H9 (cell line): ENCODE data around the gene HPCAL1. TPM values are rescaled to one million over a fixed set of nuclear protein-coding genes. Genes with fewer than 3 reads are reported as not detected.

Source experiments
- DNase-seq: peaks from one replicate; pipeline ENCODE4 v3.0.0-alpha.2; 2017
- H2AFZ ChIP-seq: one replicate; pipeline ENCODE4 v1.6.1; 2013; ENCODE audit warnings: mild to moderate bottlenecking, low read length, control low read depth, moderate library complexity
- H2AK5ac ChIP-seq: 2 replicates; pipeline ENCODE4 v1.6.1; 2013; ENCODE audit warnings: low read length, control low read depth, mixed read lengths; ENCODE audit not compliant: insufficient read length
- H2BK120ac ChIP-seq: one replicate; pipeline ENCODE4 v1.6.1; 2013; ENCODE audit warnings: low read depth, mild to moderate bottlenecking, low read length, control low read depth, inconsistent platforms; ENCODE audit not compliant: poor library complexity, severe bottlenecking
- H2BK12ac ChIP-seq: 2 replicates; pipeline ENCODE4 v1.6.1; 2013; ENCODE audit warnings: low read length, control low read depth, mixed read lengths, low read depth; ENCODE audit not compliant: insufficient read length
- H2BK15ac ChIP-seq: 2 replicates; pipeline ENCODE4 v1.6.1; 2013; ENCODE audit warnings: low read depth, low read length, control low read depth
- H2BK20ac ChIP-seq: one replicate; pipeline ENCODE4 v1.6.1; 2013; ENCODE audit warnings: low read depth, mild to moderate bottlenecking, low read length, control low read depth, inconsistent platforms; ENCODE audit not compliant: poor library complexity, severe bottlenecking
- H2BK5ac ChIP-seq: 2 replicates; pipeline ENCODE4 v1.6.1; 2013; ENCODE audit warnings: low read length, control low read depth, mixed read lengths; ENCODE audit not compliant: insufficient read length
- H3K14ac ChIP-seq: 2 replicates; pipeline ENCODE4 v1.6.1; 2013; ENCODE audit warnings: low read length, control low read depth; ENCODE audit not compliant: insufficient read depth
- H3K18ac ChIP-seq: 2 replicates; pipeline ENCODE4 v1.6.1; 2013; ENCODE audit warnings: low read depth, mild to moderate bottlenecking, mixed read lengths, low read length, control low read depth; ENCODE audit not compliant: insufficient read length
- H3K23ac ChIP-seq: 2 replicates; pipeline ENCODE4 v1.6.1; 2013; ENCODE audit warnings: low read length, control low read depth, mixed read lengths, low read depth; ENCODE audit not compliant: insufficient read length
- H3K23me2 ChIP-seq: 2 replicates; pipeline ENCODE4 v1.6.1; 2013; ENCODE audit warnings: low read depth, mild to moderate bottlenecking, mixed read lengths, low read length, control low read depth; ENCODE audit not compliant: insufficient read length, poor library complexity, severe bottlenecking
- H3K27ac ChIP-seq: 2 replicates; pipeline ENCODE4 v1.5.1; 2013; ENCODE audit warnings: low read length, control low read depth, mixed read lengths, low read depth; ENCODE audit not compliant: insufficient read length
- H3K27me3 ChIP-seq: 2 replicates; pipeline ENCODE4 v1.6.1; 2013; ENCODE audit warnings: low read length, control low read depth, inconsistent platforms; ENCODE audit not compliant: insufficient read depth
- H3K4ac ChIP-seq: 2 replicates; pipeline ENCODE4 v1.6.1; 2013; ENCODE audit warnings: low read depth, mild to moderate bottlenecking, control low read depth, inconsistent platforms, low read length, moderate library complexity
- H3K4me1 ChIP-seq: 2 replicates; pipeline ENCODE4 v1.6.1; 2013; ENCODE audit warnings: low read length, control low read depth, inconsistent platforms; ENCODE audit not compliant: insufficient read depth
- H3K4me2 ChIP-seq: 2 replicates; pipeline ENCODE4 v1.6.1; 2013; ENCODE audit warnings: low read length, control low read depth, mixed read lengths; ENCODE audit not compliant: insufficient read length, insufficient read depth
- H3K56ac ChIP-seq: 2 replicates; pipeline ENCODE4 v1.6.1; 2013; ENCODE audit warnings: low read depth, mild to moderate bottlenecking, mixed read lengths, low read length, control low read depth; ENCODE audit not compliant: insufficient read length
- H3K79me1 ChIP-seq: 2 replicates; pipeline ENCODE4 v1.6.1; 2013; ENCODE audit warnings: low read depth, mild to moderate bottlenecking, moderate library complexity, low read length, control low read depth, inconsistent platforms; ENCODE audit not compliant: insufficient read depth, poor library complexity, severe bottlenecking
- H3K79me2 ChIP-seq: 2 replicates; pipeline ENCODE4 v1.6.1; 2013; ENCODE audit warnings: low read length, control low read depth, inconsistent platforms; ENCODE audit not compliant: insufficient read depth
- H3K9ac ChIP-seq: 2 replicates; pipeline ENCODE4 v1.6.1; 2013; ENCODE audit warnings: low read length, control low read depth, mixed read lengths; ENCODE audit not compliant: insufficient read length; ENCODE audit errors: extremely low read depth
- H3K9me3 ChIP-seq: one replicate; pipeline ENCODE4 v1.6.1; 2013; ENCODE audit warnings: low read depth, low read length, inconsistent platforms; ENCODE audit not compliant: control insufficient read depth
- H3T11ph ChIP-seq: one replicate; pipeline ENCODE4 v1.6.1; 2013; ENCODE audit warnings: mild to moderate bottlenecking, low read length, control low read depth, inconsistent platforms
- H4K20me1 ChIP-seq: one replicate; pipeline ENCODE4 v1.6.1; 2013; ENCODE audit not compliant: control insufficient read depth, insufficient read length, insufficient read depth
- H4K5ac ChIP-seq: 2 replicates; pipeline ENCODE4 v1.6.1; 2013; ENCODE audit warnings: low read depth, mild to moderate bottlenecking, mixed read lengths, low read length, control low read depth; ENCODE audit not compliant: insufficient read length
- H4K8ac ChIP-seq: replicated peaks from 2 replicates; pipeline ENCODE4 v1.6.1; 2013; ENCODE audit warnings: low read length, control low read depth, mixed read lengths, low read depth; ENCODE audit not compliant: insufficient read length
- H4K91ac ChIP-seq: 2 replicates; pipeline ENCODE4 v1.6.1; 2013; ENCODE audit warnings: low read depth, mild to moderate bottlenecking, moderate library complexity, mixed read lengths, low read length, control low read depth; ENCODE audit not compliant: insufficient read length
- H3K27ac Mint-ChIP-seq, 3 experiments: 2 replicates in 2 of 3; 3 replicates in 1 of 3; pipeline ENCODE4 v1.8.0; 2020 to 2021; ENCODE audit warnings: mixed read lengths in 3 of 3, mild to moderate bottlenecking in 1 of 3, moderate library complexity in 1 of 3
- H3K27me3 Mint-ChIP-seq: 2 replicates; pipeline ENCODE4 v1.8.0; 2021; ENCODE audit warnings: low read depth, mild to moderate bottlenecking, moderate library complexity, mixed read lengths
- H3K36me3 Mint-ChIP-seq, 3 experiments: 2 replicates in 2 of 3; 3 replicates in 1 of 3; pipeline ENCODE4 v1.8.0; 2020 to 2021; ENCODE audit warnings: low read depth in 3 of 3, mixed read lengths in 3 of 3; ENCODE audit not compliant: insufficient read depth in 1 of 3
- H3K4me1 Mint-ChIP-seq, 2 experiments: 2 replicates each; pipeline ENCODE4 v1.8.0; 2020; ENCODE audit warnings: mixed read lengths in 2 of 2
- H3K4me3 Mint-ChIP-seq, 2 experiments: 2 replicates in 1 of 2; 3 replicates in 1 of 2; pipeline ENCODE4 v1.8.0; 2020 to 2021; ENCODE audit warnings: mild to moderate bottlenecking in 2 of 2, mixed read lengths in 2 of 2, moderate library complexity in 1 of 2
- H3K9me3 Mint-ChIP-seq, 2 experiments: 2 replicates in 1 of 2; 3 replicates in 1 of 2; pipeline ENCODE4 v1.8.0; 2020; ENCODE audit warnings: mild to moderate bottlenecking in 2 of 2, mixed read lengths in 2 of 2, moderate library complexity in 1 of 2
- CTCF ChIP-seq: fragments of 200-600 bp; sonication (generic); conservative IDR thresholded peaks from 3 replicates; pipeline ENCODE4 v1.8.0; 2021; ENCODE audit warnings: antibody characterized with exemption, mild to moderate bottlenecking
- WGBS: extraction: QIAGEN DNeasy Blood & Tissue Kit; methylation state at CpG from one replicate; pipeline ENCODE4 v1.1.7; 2013; ENCODE audit warnings: missing lambda C conversion rate, low lambda C conversion rate, mixed read lengths; ENCODE audit not compliant: insufficient read length; ENCODE audit errors: extremely low coverage; 5-methylcytosine and 5-hydroxymethylcytosine counted together
- total RNA-seq: library from RNA; stranded (reverse); gene quantifications from 2 replicates; pipeline ENCODE4 v1.2.1, GENCODE V29; 2021

The HPCAL1 gene
- total RNA-seq, 1 experiment from 2014 or later, result 4.7 TPM

GRCh38 chr2:10419553-10420257 lies 117.0 kb downstream of the HPCAL1 start:
- no peaks in the 10 kb centered on the region for H3K79me1 ChIP-seq

More at GRCh38 chr2:10419553-10420257, 117.0 kb downstream of the HPCAL1 start:
- Mint-ChIP-seq H3K27me3 (no peaks in the 10 kb centered on the region), H3K36me3 (no peaks in the 10 kb centered on the region), H3K4me3 (no peak overlapping the region), H3K4me1 (peaks cover 3 to 11% of the 10 kb centered on the region in 2 experiments; a peak in 3 of 4 replicates), H3K9me3 (no peaks in the 10 kb centered on the region; a peak in 1 of 5 replicates), H3K27ac (no peak overlapping the region)
- Histone ChIP-seq H3K9ac (no peak overlapping the region), H4K91ac (no peak overlapping the region), H3K4me2 (no peak overlapping the region), H2AK5ac (no peak overlapping the region), H2BK20ac (no peak overlapping the region), H3K27ac (no peak overlapping the region), H3K79me2 (no peaks in the 10 kb centered on the region), H3K27me3 (no peaks in the 10 kb centered on the region), H4K8ac (no peak overlapping the region), H3T11ph (no peak overlapping the region), H3K23me2 (no peaks in the 10 kb centered on the region), H3K56ac (no peak overlapping the region), H3K4ac (no peak overlapping the region), H2AFZ (no peak overlapping the region), H2BK120ac (no peak overlapping the region), H3K18ac (no peak overlapping the region), H2BK5ac (no peak overlapping the region), H3K23ac (no peak overlapping the region), H2BK15ac (no peak overlapping the region), H3K14ac (no peak overlapping the region; the same call in 1 of the 2 replicates), H2BK12ac (no peak overlapping the region), H3K9me3 (no peaks in the 10 kb centered on the region), H4K5ac (no peak overlapping the region), H3K4me1 (no peaks in the 10 kb centered on the region; the same call in 1 of the 2 replicates), H4K20me1 (no peaks in the 10 kb centered on the region)
- no peak for TF ChIP-seq CTCF
- DNase-seq, result no peak
- WGBS, result no CpG with 5 or more reads among the region's 54 CpGs
